Measurements from ENCODE around the gene PSMA3.

Gene PSMA3

GRCh38 chr14:58299401-58300330 is 55.0 kb downstream of the PSMA3 start:
- DNase-seq (ENCODE audit: low spot score): peak; percentile 6

- DNase-seq (ENCODE audit: low spot score): no peak
Observed at GRCh38 chr14:58301416-58301815, 56.8 kb downstream of the PSMA3 start.

- no peak for DNase-seq (ENCODE audit: low spot score)
Observed at GRCh38 chr14:58305730-58306129, 61.1 kb downstream of the PSMA3 start.

GRCh38 chr14:58307597-58308316 is 63.1 kb downstream of the PSMA3 start:
- DNase-seq (ENCODE audit: low spot score): no peak

GRCh38 chr14:58309086-58309485 is 64.4 kb downstream of the PSMA3 start:
- DNase-seq (ENCODE audit: low spot score): no peak

- DNase-seq (ENCODE audit: low spot score): no peak
Observed at GRCh38 chr14:58313699-58314098, 69.1 kb downstream of the PSMA3 start.

- DNase-seq (ENCODE audit: low spot score): no peak
Observed at GRCh38 chr14:58315606-58316005, 71.0 kb downstream of the PSMA3 start.
